Right lobe of liver (tissue), 4 donors: ENCODE data around the gene DYTN.

Source experiments
- CTCF ChIP-seq, 4 donors: fragments of 200-600 bp in 3 of 4; fragments of 450-650 bp in 1 of 4; IDR thresholded peaks; one replicate each; pipeline versions ENCODE4 v1.5.1 to v1.8.0; 2016 to 2022; ENCODE audit warnings: antibody characterized with exemption in 4 of 4, mild to moderate bottlenecking in 2 of 4
- POLR2A ChIP-seq: fragments of 450-650 bp; IDR thresholded peaks from one replicate; pipeline ENCODE4 v1.6.1; 2017; ENCODE audit warnings: antibody characterized with exemption, mild to moderate bottlenecking
- donor health status: DM: no; HTN: no; CAD: no.
- donor health status: DM: no; HTN: no; CAD: no.
- donor health status: DM: no; HTN: yes; CAD: no.

- no peak for TF ChIP-seq CTCF (IDR thresholded peaks at IDR 0.05)
- TF ChIP-seq POLR2A = no peak
These were observed 10.3 kb upstream of the DYTN start for GRCh38 chr2:206728277-206729199.
